C4-2B (cell line): Measurements from ENCODE around the gene KDM3A.

Source experiments
- H3K27ac ChIP-seq: fragments of 450-650 bp; 2 replicates; pipeline ENCODE4 v1.5.1; 2017
- ZFX ChIP-seq: fragments of 450-650 bp; IDR thresholded peaks from 2 replicates; pipeline ENCODE4 v1.6.1; 2017
- TF ChIP-seq, protein P1 (sequence below): fragments of 450-650 bp; conservative IDR thresholded peaks from 2 replicates; pipeline ENCODE4 v1.5.1; 2017; ENCODE audit warnings: mild to moderate bottlenecking

Gene KDM3A

DNA sequence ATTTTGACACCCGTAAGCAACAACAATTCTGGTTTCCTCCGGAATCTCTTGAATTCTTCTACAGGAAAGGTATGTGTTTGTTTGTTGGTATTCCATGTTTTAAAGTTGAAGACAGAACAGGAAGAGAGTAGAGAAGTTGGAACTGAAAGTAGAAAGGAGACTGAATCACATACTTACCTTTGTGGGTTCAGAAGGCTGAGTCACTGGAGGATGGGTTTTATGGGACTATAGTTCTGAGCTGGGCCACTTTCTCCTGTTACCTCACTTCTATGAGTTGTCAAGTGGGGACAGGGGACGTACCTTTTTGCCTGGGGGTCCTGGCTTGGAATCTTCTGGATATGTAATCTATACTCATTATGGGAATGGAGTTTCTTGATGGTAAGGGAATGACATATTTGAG is 40.9 kb downstream of the KDM3A start:
- H3K27ac ChIP-seq: no peak overlapping the region
- TF ChIP-seq ZFX: no peak
- TF ChIP-seq, protein P1, sequence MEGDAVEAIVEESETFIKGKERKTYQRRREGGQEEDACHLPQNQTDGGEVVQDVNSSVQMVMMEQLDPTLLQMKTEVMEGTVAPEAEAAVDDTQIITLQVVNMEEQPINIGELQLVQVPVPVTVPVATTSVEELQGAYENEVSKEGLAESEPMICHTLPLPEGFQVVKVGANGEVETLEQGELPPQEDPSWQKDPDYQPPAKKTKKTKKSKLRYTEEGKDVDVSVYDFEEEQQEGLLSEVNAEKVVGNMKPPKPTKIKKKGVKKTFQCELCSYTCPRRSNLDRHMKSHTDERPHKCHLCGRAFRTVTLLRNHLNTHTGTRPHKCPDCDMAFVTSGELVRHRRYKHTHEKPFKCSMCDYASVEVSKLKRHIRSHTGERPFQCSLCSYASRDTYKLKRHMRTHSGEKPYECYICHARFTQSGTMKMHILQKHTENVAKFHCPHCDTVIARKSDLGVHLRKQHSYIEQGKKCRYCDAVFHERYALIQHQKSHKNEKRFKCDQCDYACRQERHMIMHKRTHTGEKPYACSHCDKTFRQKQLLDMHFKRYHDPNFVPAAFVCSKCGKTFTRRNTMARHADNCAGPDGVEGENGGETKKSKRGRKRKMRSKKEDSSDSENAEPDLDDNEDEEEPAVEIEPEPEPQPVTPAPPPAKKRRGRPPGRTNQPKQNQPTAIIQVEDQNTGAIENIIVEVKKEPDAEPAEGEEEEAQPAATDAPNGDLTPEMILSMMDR: no peak

DNA sequence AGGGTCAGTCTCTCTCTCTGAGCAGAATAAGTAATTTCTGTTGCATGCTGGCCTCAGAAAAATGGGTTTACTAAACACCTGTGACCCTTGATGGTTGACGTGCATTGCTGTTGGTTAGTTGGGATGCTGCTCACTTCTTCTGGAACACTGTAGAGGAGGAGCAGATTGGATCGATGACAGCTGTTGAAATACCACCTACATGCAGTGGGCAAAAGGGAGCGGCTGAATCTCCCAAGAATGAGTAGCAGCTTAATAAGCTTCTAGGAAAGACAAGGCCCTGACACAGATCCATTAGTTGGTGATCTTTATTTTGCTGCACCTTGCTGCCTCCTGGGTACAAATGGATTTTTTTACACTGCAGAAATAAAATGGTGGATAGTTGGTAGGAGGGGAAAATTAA is 43.2 kb downstream of the KDM3A start:
- no peak overlapping the region for H3K27ac ChIP-seq
- no peak for TF ChIP-seq ZFX
- TF ChIP-seq, protein P1: no peak

DNA sequence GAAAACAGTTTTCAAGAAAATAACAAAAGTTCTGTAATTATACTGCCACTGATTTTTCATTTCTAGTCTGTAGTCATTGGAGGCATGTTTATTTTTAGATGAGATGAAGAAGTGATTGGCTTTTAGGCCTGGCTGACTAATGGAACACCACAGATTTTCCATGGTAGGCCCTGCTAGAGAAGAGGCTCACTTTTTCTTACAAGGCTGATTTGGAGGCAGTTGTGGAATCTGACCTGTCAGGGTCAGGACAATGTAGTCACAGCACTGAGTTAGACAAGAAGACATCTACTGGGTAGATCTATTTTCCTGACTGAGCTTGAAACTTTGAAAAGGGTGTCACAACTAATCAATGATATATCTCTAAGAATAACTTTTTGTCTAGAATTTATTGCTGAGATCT is 43.9 kb downstream of the KDM3A start:
- TF ChIP-seq, protein P1: no peak
- TF ChIP-seq ZFX: no peak

DNA sequence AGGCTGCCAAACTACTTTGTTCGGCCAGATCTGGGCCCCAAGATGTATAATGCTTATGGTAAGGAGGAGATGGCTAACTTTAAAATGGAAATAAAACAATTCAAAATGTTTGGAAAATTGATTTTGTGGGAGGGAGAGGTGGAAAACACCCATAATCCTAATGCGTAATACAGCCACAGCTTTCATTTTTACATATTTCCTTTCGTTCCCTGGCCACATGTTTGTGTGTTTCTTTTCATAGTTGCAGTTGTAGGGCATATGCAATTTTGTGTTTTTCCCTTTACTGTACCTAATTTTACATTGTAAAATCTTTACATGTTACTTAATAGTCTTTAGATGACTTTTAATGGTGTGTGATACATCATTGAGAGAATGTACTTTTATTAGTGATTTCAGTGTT is 44.6 kb downstream of the KDM3A start:
- TF ChIP-seq ZFX: no peak
- TF ChIP-seq, protein P1: no peak

More for the DNA sequence above, 43.9 kb downstream of the KDM3A start:
- no peak overlapping the region for H3K27ac ChIP-seq

DNA sequence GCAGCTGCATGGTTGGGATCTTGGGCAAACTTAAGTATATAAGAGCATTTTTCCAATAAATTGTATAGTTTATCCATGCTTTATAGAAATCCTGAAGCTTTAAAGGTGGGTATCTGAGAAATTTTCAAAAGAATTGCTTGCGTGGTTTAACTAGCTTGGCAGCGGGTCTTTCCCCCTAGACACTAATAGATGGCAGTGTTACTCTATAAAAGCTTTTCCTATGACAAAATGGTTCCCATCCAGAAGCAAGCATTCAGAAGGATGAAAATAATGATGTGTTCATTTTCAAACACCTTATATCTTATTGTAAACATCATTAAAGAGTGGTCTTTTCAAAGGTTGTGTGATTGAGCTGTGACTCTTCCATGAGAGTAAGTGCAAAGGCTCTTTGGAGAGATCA is 45.9 kb downstream of the KDM3A start:
- no peak overlapping the region for H3K27ac ChIP-seq
- TF ChIP-seq, protein P1: 0 out of 2 replicates have a peak, but pooled peaks have one; percentile 13
- no peak for TF ChIP-seq ZFX

More for the DNA sequence above, 44.6 kb downstream of the KDM3A start:
- no peak overlapping the region for H3K27ac ChIP-seq

DNA sequence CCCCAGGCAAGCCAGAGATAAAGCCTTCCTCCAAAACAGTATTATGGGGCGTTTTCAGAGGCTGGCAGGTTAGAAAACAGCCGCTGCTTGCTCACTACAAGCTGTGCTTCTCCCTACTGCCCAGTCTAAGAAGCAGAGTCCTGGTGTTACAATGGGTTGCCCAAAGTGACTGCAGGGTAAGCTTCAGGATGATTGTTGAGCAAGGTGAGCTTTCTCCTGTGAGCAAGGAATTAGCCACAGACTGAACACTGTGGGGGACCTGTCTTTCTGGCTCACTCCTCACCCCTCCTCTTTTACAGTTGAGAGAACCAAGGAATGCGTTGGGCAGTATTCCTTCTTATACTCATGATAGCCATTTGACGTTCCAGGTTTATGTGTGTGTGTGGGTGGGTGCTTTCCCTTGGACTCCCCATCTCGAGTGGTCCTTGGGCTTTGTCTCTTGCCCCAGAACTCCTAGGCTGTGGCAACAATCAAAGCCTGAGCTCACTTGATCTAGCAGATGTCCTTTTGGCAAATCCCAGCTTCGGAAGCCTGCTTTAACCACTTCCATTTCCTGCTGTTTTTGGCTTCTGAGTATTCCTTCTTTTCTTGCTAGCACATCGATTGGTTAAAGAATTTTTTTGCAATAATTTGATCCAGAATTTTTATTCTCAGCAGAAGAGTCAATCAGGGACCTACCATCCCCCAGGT is 47.5 kb downstream of the KDM3A start:
- H3K27ac ChIP-seq: no peak overlapping the region
- TF ChIP-seq, protein P1: no peak
- no peak for TF ChIP-seq ZFX

DNA sequence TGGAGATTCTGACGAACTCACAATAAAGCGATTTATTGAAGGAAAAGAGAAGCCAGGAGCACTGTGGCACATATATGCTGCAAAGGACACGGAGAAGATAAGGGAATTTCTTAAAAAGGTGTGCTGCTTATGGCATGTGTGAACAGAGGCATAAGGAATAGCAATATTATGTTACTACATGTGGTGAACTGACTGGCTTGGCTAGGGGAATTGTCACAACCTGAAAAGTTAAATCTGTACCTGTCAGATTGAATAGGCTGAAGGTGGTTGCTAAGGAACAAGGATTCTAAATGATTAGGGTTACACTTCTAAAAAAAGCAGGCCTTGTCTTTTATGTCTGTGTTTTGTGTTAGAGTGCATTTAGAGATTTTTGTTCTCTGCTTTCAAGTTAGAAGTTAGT is 48.4 kb downstream of the KDM3A start:
- no peak overlapping the region for H3K27ac ChIP-seq
- TF ChIP-seq, protein P1: no peak
- no peak for TF ChIP-seq ZFX
